HL-60/S4 (cell line): ENCODE data around the gene SDK1.
"Not testable (repeated sequence)": the region's sequence is repeated elsewhere in the genome, so short reads cannot be mapped to it uniquely, and the experiment has no call there.

Experiments
- in situ Hi-C: fragments of 300-500 bp; cut with MboI; formaldehyde crosslinking; loops from 2 replicates; pipeline ENCODE4 v1.14.3; 2022; ENCODE audit warnings: low sequenced_read_pairs

SDK1 gene

DNA sequence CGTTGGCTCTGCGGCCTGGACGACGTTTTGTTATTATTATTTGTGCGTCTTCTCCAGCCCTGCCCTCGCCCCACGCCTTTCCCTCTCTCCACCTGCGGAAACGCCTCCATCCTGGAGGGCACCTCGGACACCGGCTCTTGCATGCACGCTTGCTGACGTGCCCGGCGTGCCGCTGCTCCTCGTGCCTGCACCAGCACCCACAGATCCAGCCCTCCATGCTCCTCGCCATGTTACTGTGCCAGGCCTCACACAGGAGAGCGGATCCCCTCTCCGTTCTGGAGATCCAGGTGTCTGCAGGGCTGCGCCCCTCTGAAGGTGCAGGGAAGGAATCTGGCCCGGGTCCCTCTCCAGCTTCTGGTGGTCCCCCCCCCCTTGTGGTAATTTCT is 1007.1 kb downstream of the SDK1 start:
- in situ Hi-C loops, result no loop called here

GRCh38 chr7:4313911-4314310 is 1012.9 kb downstream of the SDK1 start:
- in situ Hi-C loops, result not testable (repeated sequence)

- in situ Hi-C loops, result not testable (repeated sequence)
Measured at GRCh38 chr7:4314316-4314715, 1013.3 kb downstream of the SDK1 start.
